Choroid plexus epithelial cell (primary cell): ENCODE results near the gene FAM168B.
A peak's percentile ranks its signal among the peaks of the same experiment; 100 is the strongest.

Source experiments
- DNase-seq: peaks from one replicate; pipeline ENCODE4 v3.0.0-alpha.2; 2010; ENCODE audit warnings: low read depth
- H3K4me3 ChIP-seq: 2 replicates; pipeline ENCODE4 v1.5.1; 2011; ENCODE audit warnings: low read depth, mild to moderate bottlenecking, control low read depth, low read length, moderate library complexity
- CTCF ChIP-seq: conservative IDR thresholded peaks from 2 replicates; pipeline ENCODE4 v1.5.1; 2011; ENCODE audit warnings: low read depth, mild to moderate bottlenecking, control low read depth, inconsistent platforms, low read length, moderate library complexity

FAM168B gene

DNA sequence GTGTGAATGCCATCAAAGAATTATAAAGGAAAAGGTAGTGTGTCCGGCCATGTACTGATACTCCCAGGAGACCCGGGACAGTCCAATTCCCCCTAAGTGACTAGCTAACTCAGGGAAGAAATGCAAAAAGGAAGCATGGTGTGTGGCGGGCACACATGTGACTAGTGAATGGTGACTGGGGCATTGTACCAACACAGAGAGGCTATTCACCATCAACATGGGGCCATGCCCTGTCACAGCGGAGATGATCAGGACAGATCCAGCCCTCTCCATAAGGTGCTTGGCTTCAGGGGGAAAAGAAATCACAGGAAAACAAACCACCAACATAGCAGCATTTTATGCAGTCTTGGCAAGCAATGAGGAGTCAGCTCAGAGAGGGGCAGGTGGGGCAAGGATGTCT is 34.3 kb downstream of the FAM168B start:
- H3K4me3 ChIP-seq: no peak overlapping the region
- no peak for TF ChIP-seq CTCF
- no peak for DNase-seq

DNA sequence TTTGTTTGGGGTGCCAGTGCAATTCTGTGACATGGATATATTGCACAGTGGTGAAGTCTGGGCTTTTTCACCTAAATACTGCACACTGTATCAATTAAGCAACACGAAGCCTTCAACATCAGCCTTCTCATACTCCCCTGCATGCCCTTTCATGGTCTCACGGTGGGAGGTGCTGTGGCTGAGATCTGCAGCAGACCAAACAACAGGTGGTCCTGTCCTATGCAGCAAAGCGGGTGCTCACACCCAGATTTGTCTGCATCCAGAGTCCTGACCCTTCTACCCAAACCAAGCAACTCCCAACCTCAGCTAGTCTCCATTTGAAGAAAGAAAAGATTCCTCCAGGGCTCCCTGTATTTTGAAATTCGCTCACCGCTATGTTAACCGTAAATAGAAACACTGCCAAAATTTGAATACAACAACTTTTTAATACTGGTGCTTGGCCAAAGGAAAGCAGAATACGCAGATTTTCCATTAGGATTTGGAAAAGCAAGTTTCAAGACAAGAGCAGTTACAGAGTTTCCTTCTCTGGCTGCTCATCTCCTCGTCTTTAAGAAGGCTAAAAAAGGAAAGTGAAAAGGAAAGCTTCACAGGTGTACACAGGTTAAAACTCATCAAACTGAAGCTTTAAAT is 34.9 kb downstream of the FAM168B start:
- DNase-seq: no peak
- no peak overlapping the region for H3K4me3 ChIP-seq
- no peak for TF ChIP-seq CTCF

DNA sequence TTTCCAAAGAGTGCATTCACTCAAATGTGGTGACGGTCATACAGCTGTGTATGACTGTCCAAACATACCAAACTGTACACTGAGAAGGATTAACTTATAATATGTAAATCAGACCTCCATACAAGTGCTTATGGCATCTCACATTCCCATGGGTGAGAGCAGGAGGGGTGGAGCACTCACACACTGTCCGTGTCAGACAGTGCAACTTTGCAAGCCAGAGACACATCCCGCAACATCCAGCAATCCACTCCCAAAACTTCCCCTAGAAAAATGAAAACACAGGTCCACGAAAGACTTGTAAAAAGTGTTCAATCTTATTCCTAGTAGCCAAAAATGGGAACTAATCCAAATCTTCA is 36.4 kb downstream of the FAM168B start:
- no peak for TF ChIP-seq CTCF
- H3K4me3 ChIP-seq: no peak overlapping the region
- DNase-seq: no peak

DNA sequence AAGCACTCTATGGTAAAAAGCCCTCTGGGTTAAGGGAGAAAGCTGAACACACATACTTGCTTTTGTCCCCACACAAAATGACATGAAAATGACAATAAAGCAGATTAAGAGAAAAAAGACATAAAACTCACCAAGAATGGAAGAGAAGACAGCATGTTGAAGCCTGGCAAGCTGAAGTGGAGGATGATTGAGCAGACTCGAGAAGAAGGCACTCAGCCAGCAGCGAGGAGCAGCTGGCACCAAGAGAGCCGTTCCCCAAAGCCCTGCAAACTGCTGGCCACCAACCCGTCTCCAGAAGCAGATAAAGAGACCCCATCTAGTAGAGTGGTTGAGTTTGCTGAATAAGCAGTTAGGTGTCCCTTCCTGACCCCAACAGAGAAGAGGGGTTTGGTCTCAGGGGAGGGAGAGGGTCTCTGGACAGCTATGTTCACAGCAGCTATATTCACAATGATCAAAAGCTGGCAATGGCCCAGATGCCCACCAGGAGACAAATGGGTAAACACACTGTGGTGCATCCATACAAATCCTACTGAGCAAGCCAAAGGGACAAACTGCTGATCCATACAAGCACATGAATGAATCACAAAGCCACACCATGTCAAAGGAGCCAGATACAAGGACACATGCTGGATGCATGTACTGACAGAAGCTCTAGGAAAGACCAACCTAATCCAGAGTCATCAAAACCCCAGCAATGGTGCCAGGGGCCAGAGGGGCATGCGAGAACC is 36.9 kb downstream of the FAM168B start:
- no peak for DNase-seq
- no peak overlapping the region for H3K4me3 ChIP-seq
- TF ChIP-seq CTCF: no peak

- no peak for TF ChIP-seq CTCF
- no peak overlapping the region for H3K4me3 ChIP-seq
- DNase-seq: peak; percentile 36
Measured at GRCh38 chr2:131055169-131056065, 37.8 kb downstream of the FAM168B start.

DNA sequence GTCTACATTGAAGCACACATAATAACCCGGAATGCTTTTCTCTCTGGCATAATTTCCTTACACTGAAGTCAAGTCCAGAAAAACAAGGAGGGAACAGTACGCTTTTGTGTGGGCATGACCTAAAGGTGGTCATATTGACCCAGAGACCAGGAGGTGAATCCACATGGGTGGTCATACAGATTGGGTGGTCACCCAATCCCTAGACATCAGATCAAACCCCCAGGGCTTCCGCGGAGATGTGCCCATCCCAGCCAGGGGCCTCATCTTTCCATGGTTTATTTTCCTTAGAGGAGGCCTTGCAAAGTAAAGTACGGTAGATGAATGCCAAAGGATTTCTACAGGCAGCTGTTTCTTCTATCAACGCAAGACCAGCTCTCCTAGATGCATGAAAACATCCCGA is 38.8 kb downstream of the FAM168B start:
- no peak overlapping the region for H3K4me3 ChIP-seq
- no peak for DNase-seq
- TF ChIP-seq CTCF: no peak
